Activated T-cell treated with anti-CD3 and anti-CD28 coated beads, Interleukin-2, amount 50 U/mL, for 72 hours (primary cell): ENCODE data around the gene LRRC1. TPM values are rescaled to one million over a fixed set of nuclear protein-coding genes. Genes with fewer than 3 reads are reported as not detected.

Experiments
- ATAC-seq, 2 donors: fragments of 150-1000 bp; cut with Tn5 transposase; replicated peaks in 1 of 2; 2 replicates each; pipeline ENCODE4 v1.10.0; 2021; ENCODE audit warnings: moderate library complexity in 2 of 2, mild to moderate bottlenecking in 1 of 2
- DNase-seq, 2 donors: peaks; one replicate each; pipeline ENCODE4 v3.0.0; 2021 to 2022; ENCODE audit warnings: mixed read lengths in 1 of 2
- H3K27ac Mint-ChIP-seq: one replicate; pipeline ENCODE4 v1.8.0; 2022; ENCODE audit warnings: mild to moderate bottlenecking, moderate library complexity, mixed read lengths
- H3K27me3 Mint-ChIP-seq: one replicate; pipeline ENCODE4 v1.8.0; 2022; ENCODE audit warnings: low read depth, mixed read lengths
- H3K36me3 Mint-ChIP-seq, 2 donors: one replicate each; pipeline ENCODE4 v1.8.0; 2022; ENCODE audit warnings: mixed read lengths in 2 of 2, mild to moderate bottlenecking in 1 of 2; ENCODE audit not compliant: insufficient read depth in 2 of 2
- H3K4me1 Mint-ChIP-seq: one replicate; pipeline ENCODE4 v1.8.0; 2022; ENCODE audit warnings: low read depth, mixed read lengths
- H3K4me3 Mint-ChIP-seq, 2 donors: one replicate each; pipeline ENCODE4 v1.8.0; 2022; ENCODE audit warnings: mild to moderate bottlenecking in 2 of 2, mixed read lengths in 2 of 2, moderate library complexity in 2 of 2
- H3K9me3 Mint-ChIP-seq, 2 donors: one replicate each; pipeline ENCODE4 v1.8.0; 2022; ENCODE audit warnings: mixed read lengths in 2 of 2
- total RNA-seq, 2 donors: library from RNA; stranded (reverse); gene quantifications; one replicate each; pipeline ENCODE4 v1.2.3, GENCODE V29; 2022

The LRRC1 gene
- total RNA-seq, 2 donors from 2014 or later, result 3.6 to 4.4 TPM

DNA sequence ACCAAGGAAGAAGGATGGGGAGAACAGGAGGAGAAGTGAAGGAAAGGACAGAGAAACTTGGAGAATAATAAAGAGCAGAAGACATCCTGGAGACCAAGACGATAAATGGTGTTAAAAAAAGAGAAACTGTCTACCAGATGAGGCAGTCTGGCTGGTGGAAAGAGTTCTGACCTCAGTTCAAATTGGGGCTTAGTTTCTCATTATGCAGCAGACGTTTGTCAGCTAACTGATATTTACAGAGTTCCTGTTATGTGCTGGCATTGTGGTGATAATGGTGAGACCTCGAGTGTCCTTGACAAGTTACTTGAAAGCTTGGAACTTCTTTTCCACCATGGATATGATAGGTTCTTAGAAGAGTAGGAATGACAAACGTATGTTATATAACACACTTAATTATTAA, 142.7 kb downstream of the LRRC1 start:
- DNase-seq (no peak), ATAC-seq (no peak)
- H3K27me3 Mint-ChIP-seq, result peaks cover 23% of the 10 kb centered on the region
- no peaks in the 10 kb centered on the region for H3K9me3 Mint-ChIP-seq
- peaks cover 19% of the 10 kb centered on the region for H3K4me1 Mint-ChIP-seq
- H3K4me3 Mint-ChIP-seq, result no peak overlapping the region
- no peaks in the 10 kb centered on the region for H3K36me3 Mint-ChIP-seq
- H3K27ac Mint-ChIP-seq, result no peak overlapping the region

- no peak for ATAC-seq
- DNase-seq, result no peak
Measured at GRCh38 chr6:53938810-53939209, 144.0 kb downstream of the LRRC1 start.

DNA sequence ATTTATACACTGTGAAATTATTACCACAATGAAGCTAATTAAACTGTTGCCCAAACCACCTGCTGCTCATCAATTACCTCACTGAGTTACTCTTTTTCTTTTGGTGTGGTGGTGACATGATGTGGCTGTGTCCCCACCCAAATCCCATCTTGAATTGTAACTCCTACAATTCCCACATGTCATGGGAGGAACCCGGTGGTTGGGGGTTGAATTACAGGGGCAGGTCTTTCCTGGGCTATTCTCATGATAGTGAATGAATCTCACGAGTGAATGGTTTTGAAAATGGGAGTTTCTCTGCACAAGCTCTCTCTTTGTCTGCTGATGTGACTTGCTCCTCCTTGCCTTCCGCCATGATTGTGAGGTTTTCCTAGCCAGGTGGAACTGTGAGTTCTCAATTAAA, 145.0 kb downstream of the LRRC1 start:
- peaks cover 19% of the 10 kb centered on the region for H3K4me1 Mint-ChIP-seq
- no peak overlapping the region for H3K4me3 Mint-ChIP-seq
- no peak overlapping the region for H3K27ac Mint-ChIP-seq
- ATAC-seq (no peak), DNase-seq (no peak)
- no peaks in the 10 kb centered on the region for H3K9me3 Mint-ChIP-seq
- H3K36me3 Mint-ChIP-seq, result no peaks in the 10 kb centered on the region
- H3K27me3 Mint-ChIP-seq, result peaks cover 31% of the 10 kb centered on the region

More at GRCh38 chr6:53938810-53939209, 144.0 kb downstream of the LRRC1 start:
- Mint-ChIP-seq H3K27me3 (peaks cover 31% of the 10 kb centered on the region), H3K27ac (no peak overlapping the region), H3K4me3 (no peak overlapping the region), H3K9me3 (no peaks in the 10 kb centered on the region), H3K36me3 (no peaks in the 10 kb centered on the region), H3K4me1 (peaks cover 19% of the 10 kb centered on the region)

- Mint-ChIP-seq H3K4me3 (no peak overlapping the region), H3K27ac (no peak overlapping the region), H3K4me1 (peaks cover 8% of the 10 kb centered on the region), H3K9me3 (no peaks in the 10 kb centered on the region), H3K27me3 (peaks cover 26% of the 10 kb centered on the region), H3K36me3 (no peaks in the 10 kb centered on the region)
- ATAC-seq, result no peak
- DNase-seq, result no peak
Measured at GRCh38 chr6:53943395-53943794, 148.6 kb downstream of the LRRC1 start.

DNA sequence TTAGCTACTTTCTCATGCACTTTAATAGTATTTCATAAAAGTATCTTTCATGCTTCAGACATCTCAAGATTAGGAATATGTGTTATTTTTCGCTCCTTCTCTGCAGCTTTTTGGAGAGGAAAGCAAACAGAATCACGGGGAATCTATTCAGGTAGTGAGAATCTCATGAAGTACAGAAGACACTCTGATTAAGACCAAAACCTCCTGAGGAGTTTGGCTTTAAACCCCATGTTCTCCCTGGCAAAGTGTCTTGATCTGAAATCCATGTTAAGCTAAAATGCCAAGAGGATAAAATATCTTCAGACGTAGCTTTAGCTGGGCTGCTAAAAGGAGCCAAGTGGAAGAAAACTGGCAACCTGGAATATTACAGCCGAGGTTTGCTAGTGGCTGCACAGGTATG, 149.3 kb downstream of the LRRC1 start:
- no peak for ATAC-seq
- Mint-ChIP-seq H3K4me1 (peaks cover 1% of the 10 kb centered on the region), H3K4me3 (no peak overlapping the region), H3K9me3 (no peaks in the 10 kb centered on the region), H3K27me3 (peaks cover 24% of the 10 kb centered on the region), H3K27ac (no peak overlapping the region), H3K36me3 (no peaks in the 10 kb centered on the region)
- DNase-seq, result no peak

DNA sequence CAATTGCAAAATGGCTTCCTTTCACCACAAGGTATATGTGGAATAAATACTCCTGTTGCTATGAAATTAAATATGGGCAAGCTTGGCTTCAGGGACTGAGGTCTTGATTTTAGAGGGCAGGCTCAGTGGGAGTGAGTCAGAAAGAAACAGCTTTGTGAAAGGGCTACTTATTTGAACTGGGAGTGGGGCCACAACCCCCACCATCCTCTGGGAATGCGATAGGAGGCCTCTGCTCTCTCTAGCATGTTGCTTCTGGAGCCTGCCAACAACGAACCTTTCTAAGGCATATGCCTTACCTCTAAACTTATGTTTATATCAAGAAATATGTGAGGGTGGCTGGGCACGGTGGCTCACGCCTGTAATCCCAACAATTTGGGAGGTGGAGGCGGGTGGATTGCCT, 149.7 kb downstream of the LRRC1 start:
- Mint-ChIP-seq H3K4me3 (no peak overlapping the region), H3K36me3 (no peaks in the 10 kb centered on the region), H3K27me3 (peaks cover 24% of the 10 kb centered on the region), H3K27ac (no peak overlapping the region), H3K4me1 (no peaks in the 10 kb centered on the region), H3K9me3 (no peaks in the 10 kb centered on the region)
- ATAC-seq, result no peak
- no peak for DNase-seq

GRCh38 chr6:53945765-53946407, 151.1 kb downstream of the LRRC1 start:
- H3K9me3 Mint-ChIP-seq, result peaks cover 0 to 1% of the 10 kb centered on the region in 2 donors
- DNase-seq (no peak), ATAC-seq (no peak)
- no peak overlapping the region for H3K27ac Mint-ChIP-seq
- H3K36me3 Mint-ChIP-seq, result no peaks in the 10 kb centered on the region
- H3K4me3 Mint-ChIP-seq, result no peak overlapping the region
- H3K27me3 Mint-ChIP-seq, result peaks cover 19% of the 10 kb centered on the region
- no peaks in the 10 kb centered on the region for H3K4me1 Mint-ChIP-seq

- ATAC-seq, result no peak
- no peak overlapping the region for H3K4me3 Mint-ChIP-seq
- peaks cover 14% of the 10 kb centered on the region for H3K27me3 Mint-ChIP-seq
- H3K4me1 Mint-ChIP-seq, result no peaks in the 10 kb centered on the region
- no peak overlapping the region for H3K27ac Mint-ChIP-seq
- peaks cover 0 to 1% of the 10 kb centered on the region in 2 donors for H3K9me3 Mint-ChIP-seq
- no peak for DNase-seq
- H3K36me3 Mint-ChIP-seq, result no peaks in the 10 kb centered on the region
Measured at GRCh38 chr6:53947780-53948179, 153.0 kb downstream of the LRRC1 start.

DNA sequence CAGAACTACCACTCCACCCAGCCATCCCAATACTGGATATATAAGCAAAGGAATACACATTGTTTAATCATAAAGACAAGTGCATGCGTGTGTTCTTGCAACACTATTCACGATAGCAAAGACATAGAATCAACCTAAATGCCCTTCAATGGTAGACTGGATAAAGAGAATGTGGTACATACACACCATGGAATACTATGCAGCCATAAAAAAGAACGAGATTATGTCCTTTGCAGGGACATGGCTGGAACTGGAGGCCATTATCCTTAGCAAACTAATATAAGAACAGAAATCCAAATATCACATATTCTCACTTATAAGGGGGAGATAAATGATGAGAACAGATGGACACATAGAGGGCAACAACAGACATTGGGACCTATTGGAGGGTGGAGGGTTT, 156.6 kb downstream of the LRRC1 start:
- Mint-ChIP-seq H3K27me3 (peaks cover 9% of the 10 kb centered on the region), H3K27ac (no peak overlapping the region), H3K36me3 (no peaks in the 10 kb centered on the region), H3K9me3 (peaks cover 0 to 1% of the 10 kb centered on the region in 2 donors), H3K4me3 (no peak overlapping the region), H3K4me1 (no peaks in the 10 kb centered on the region)
- no peak for DNase-seq
- no peak for ATAC-seq

GRCh38 chr6:53956068-53956711, 161.4 kb downstream of the LRRC1 start:
- Mint-ChIP-seq H3K4me1 (no peaks in the 10 kb centered on the region), H3K36me3 (no peaks in the 10 kb centered on the region), H3K4me3 (no peak overlapping the region), H3K27ac (no peak overlapping the region), H3K9me3 (no peaks in the 10 kb centered on the region), H3K27me3 (peaks cover 7% of the 10 kb centered on the region)
- DNase-seq (peak; percentile 14 to 30), ATAC-seq (peak; percentile 49 to 64)

GRCh38 chr6:53956804-53957203, 162.0 kb downstream of the LRRC1 start:
- Mint-ChIP-seq H3K4me1 (no peaks in the 10 kb centered on the region), H3K9me3 (no peaks in the 10 kb centered on the region), H3K36me3 (no peaks in the 10 kb centered on the region), H3K27ac (no peak overlapping the region), H3K4me3 (no peak overlapping the region), H3K27me3 (peaks cover 7% of the 10 kb centered on the region)
- DNase-seq (no peak), ATAC-seq (no peak)

DNA sequence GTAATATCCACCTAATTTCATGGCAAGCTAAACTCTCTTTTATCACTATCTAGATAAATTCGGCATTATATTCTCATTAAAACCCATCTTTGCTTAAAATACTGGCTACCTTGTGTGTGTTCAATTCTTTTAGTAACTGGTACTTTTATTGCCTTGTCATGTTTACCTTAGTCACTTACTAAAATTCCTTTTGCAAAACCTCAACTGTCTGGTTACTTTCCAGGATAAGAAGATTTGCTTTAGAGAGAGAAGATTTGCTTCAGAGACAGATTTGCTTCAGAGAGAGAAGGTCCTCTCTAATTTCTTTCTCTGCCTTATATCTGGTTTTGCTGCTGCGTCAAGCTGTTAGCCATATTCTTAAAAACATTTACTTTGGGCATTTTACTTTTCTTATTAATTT, 164.9 kb downstream of the LRRC1 start:
- Mint-ChIP-seq H3K4me3 (no peak overlapping the region), H3K9me3 (no peaks in the 10 kb centered on the region), H3K27ac (no peak overlapping the region), H3K36me3 (no peaks in the 10 kb centered on the region), H3K27me3 (peaks cover 15% of the 10 kb centered on the region), H3K4me1 (no peaks in the 10 kb centered on the region)
- ATAC-seq (no peak), DNase-seq (no peak)

DNA sequence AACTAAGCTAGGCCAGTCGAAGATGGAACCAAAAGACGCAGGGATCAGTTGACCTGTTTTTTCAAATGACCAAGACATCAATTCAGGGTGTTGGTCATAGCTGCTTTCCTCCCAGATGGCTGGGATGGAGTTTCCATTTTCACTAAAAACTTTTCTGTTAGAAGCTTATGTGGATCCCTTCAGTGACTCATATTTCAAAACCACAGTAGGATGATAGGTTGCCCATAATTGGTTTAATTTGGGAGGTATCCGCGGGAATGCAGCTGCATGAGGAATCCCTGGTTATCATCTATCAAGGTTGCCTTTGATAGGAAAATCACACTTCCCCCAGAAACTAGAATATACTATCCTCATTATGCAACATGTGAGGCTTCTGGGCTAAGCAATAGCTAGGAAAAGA, 165.5 kb downstream of the LRRC1 start:
- ATAC-seq (no peak), DNase-seq (no peak)
- Mint-ChIP-seq H3K36me3 (no peaks in the 10 kb centered on the region), H3K4me1 (no peaks in the 10 kb centered on the region), H3K9me3 (peaks cover 0 to under 1% of the 10 kb centered on the region in 2 donors), H3K27ac (no peak overlapping the region), H3K27me3 (peaks cover 15% of the 10 kb centered on the region), H3K4me3 (no peak overlapping the region)
